KOPT-K1 (cell line): ENCODE data around the gene FAM168A.

Experiments used
- H3K27ac ChIP-seq: fragments of 200-600 bp; sonication (generic); 2 replicates; pipeline ENCODE4 v1.5.1; 2016; ENCODE audit warnings: antibody characterized with exemption, mild to moderate bottlenecking, low read depth, low read length; ENCODE audit not compliant: poor library complexity, severe bottlenecking
- H3K36me3 ChIP-seq: fragments of 200-600 bp; sonication (generic); 2 replicates; pipeline ENCODE4 v1.5.1; 2017; ENCODE audit warnings: antibody characterized with exemption, mild to moderate bottlenecking, low read length, moderate library complexity; ENCODE audit not compliant: insufficient read depth
- H3K9me3 ChIP-seq: fragments of 200-600 bp; sonication (generic); 2 replicates; pipeline ENCODE4 v1.5.1; 2017; ENCODE audit warnings: antibody characterized with exemption, low read length, mild to moderate bottlenecking; ENCODE audit not compliant: insufficient read depth, poor library complexity, severe bottlenecking

FAM168A gene

DNA sequence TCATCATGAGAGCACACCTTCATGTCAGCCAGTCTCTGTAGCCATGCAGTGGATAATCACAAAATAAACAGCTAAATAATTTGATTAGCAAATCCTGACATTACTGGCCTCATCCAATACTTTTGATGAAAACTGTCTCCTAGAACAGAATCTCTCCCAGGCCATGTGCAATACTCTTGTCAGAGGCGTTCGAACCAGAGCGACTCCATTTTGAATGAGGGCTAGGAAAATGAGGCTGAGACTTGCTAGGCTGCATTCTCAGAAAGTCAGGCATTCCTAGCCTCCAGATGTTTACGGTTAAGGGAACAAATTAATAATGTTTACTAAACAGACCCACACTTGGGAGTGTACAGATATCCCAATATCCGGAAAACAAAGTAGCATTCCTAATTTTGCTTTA lies 69.9 kb downstream of the FAM168A start:
- Histone ChIP-seq H3K27ac (peak overlapping the region; percentile 69), H3K36me3 (no peaks in the 10 kb centered on the region), H3K9me3 (no peaks in the 10 kb centered on the region)

DNA sequence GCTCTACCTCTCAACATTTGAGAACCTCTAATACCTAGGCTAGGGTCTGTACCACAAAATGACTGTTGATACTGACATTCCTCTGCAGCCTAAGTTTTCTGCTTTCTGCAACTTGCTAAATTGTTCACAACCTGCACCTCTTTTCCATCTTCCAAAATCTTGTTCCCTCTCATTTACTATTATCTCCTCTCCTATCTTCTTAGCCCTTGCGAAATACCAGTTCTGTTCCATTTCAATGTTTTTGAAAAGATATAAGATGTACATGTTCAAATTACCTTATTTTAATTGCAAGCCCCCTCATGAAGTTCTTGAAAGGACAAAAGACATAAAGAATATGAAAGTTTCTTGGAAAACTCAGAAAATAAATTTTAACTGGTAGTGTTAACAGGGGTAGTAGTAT lies 72.3 kb downstream of the FAM168A start:
- Histone ChIP-seq H3K9me3 (no peaks in the 10 kb centered on the region), H3K27ac (peak overlapping the region; percentile 69), H3K36me3 (no peaks in the 10 kb centered on the region)

DNA sequence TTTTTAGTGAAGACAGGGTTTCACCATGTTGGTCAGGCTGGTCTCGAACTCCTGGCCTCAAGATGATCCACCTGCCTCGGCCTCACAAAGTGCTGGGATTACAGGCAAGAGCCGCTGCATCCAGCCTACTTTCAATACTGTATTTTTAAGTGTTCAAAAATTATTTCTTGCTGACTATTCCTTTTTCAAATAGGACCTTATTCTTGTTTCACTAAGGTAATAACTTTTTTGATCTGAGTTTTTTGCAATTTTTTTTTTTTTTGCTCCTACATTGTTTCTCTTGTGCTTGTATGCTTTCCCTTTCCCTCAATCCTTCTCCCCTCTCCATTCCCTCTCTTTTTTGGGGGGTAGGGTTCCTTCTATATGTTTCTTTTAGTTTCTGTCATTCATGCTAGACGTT lies 73.1 kb downstream of the FAM168A start:
- Histone ChIP-seq H3K36me3 (no peaks in the 10 kb centered on the region), H3K9me3 (no peaks in the 10 kb centered on the region), H3K27ac (peak overlapping the region; percentile 69)

DNA sequence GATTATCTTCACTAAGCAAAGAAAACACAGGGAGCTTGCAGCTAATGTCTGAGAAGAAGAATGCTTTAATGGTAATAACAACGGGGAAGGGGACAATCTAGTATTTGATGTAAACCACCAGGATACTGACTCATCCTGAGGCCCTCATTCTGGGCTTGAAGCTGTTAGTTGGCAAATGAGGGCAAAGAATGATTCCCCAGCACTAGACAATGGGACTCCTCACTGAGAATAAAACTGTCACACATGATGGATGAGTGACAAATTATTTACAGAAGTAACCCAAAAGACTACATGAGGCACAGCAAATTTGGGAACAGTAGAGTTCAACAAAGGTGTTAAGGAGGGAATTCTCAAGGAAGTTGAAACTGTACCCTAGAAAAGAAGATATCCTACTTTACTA lies 76.3 kb downstream of the FAM168A start:
- H3K9me3 ChIP-seq, result no peaks in the 10 kb centered on the region
- H3K27ac ChIP-seq, result peak overlapping the region; percentile 86
- no peaks in the 10 kb centered on the region for H3K36me3 ChIP-seq

DNA sequence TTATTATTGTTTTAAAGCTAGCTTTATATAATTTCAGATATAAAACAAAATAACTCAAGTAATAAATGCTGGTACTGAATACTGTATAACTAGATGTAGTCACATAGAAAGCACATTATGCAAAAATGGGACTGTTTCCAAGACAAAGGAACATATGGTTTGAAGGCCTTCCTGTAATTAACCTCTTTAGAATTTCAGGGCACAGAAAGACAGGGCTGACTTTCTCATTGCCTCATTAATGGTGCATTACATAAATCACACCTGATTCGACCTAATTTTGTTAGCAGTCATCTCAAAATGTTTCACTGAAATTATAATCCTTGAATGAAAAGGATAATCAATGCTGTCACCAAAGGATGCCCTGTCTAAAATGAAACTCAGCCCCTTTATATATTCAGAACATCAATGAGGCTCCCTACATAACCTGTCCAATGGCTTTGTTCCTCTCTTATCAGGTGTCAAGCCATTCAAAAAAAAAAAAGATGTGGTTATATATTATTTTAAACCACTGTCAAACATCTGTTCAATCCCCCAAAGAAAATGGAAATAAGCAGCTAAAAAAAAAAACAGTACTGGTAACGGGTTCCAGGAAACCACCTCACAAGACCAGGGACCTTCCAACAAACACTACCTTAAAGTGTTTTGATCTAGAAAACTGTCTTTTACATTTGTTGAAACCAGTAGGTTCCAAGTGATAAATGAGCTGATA lies 77.4 kb downstream of the FAM168A start:
- peak overlapping the region; percentile 86 for H3K27ac ChIP-seq
- H3K36me3 ChIP-seq, result no peaks in the 10 kb centered on the region

DNA sequence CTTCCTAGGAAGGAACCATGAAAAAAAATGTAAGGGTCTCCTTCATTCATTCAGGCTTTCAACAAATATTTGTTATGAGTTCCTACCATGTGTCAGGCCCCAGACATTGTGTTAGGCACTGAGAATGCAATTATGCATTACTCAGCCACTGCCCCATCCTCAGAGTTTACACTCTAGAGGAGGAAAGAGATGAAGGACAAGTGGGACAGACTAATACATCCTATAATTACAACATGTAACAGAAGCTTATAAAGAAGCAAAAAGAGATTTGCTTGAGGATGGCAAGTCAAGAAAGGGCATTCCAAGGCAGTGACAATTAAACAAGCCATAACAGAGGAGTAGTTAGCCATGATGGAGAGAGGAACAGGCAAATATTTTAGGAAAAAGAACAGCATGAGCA lies 78.6 kb downstream of the FAM168A start:
- H3K9me3 ChIP-seq, result no peaks in the 10 kb centered on the region
- H3K36me3 ChIP-seq, result no peaks in the 10 kb centered on the region
- peak overlapping the region; percentile 86 for H3K27ac ChIP-seq

More for the DNA sequence above, 77.4 kb downstream of the FAM168A start:
- H3K9me3 ChIP-seq, result no peaks in the 10 kb centered on the region

DNA sequence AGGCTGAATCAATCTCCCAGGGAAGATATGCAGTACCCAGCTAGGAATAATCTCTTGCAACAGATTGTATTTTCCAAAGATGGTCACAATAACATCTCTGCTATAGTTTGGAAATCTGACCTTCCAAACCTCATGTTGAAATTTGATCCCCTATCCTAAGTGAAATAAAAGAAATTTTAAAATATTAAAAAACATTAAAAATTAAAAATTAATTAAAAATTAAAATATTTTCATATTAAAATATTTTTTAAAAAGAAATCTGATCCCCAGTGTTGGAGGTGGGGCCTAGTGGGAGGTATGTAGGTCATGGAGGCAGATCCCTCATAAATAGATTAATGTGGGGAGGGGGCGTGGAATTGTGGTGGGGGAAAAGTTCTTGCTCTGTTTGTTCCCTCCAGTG lies 79.7 kb downstream of the FAM168A start:
- H3K27ac ChIP-seq, result no peak overlapping the region
- H3K9me3 ChIP-seq, result no peaks in the 10 kb centered on the region
- H3K36me3 ChIP-seq, result no peaks in the 10 kb centered on the region

DNA sequence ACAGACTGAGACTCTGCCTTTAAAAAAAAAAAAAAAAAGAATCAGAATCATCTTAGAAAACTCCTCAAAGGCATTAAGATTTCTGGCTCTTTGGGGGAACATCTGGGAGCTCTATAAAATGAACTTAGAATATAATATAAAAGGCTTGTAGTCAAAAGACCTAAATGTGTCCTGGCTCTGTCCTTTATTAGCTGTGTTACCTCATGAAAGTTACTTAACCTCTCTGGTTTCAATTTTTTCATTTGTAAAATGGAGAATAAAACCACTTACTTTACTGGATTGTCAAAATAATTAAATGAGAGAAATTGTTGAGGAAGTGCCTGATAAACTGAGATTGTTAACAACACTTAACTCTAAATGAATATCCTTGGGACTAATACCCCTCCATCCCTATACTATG lies 81.8 kb downstream of the FAM168A start:
- no peak overlapping the region for H3K27ac ChIP-seq
- no peaks in the 10 kb centered on the region for H3K36me3 ChIP-seq
- H3K9me3 ChIP-seq, result no peaks in the 10 kb centered on the region

DNA sequence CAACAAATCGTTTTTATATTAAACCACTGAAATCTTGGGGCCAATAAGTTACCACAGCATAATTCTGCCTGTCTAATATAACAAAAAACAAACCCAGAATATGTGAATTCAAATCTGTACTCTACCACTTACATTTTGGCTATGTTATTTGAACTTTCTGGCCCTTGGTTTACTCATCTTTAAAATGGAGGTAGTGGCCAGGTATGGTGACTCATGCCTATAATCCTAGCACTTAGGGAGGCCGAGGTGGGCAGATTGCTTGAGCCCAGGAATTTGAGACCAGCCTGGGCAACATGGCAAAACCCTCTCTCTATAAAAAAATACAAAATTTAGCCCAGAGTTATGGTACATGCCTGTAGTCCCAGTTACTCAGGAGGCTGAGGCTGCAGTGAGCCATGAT lies 84.2 kb downstream of the FAM168A start:
- Histone ChIP-seq H3K9me3 (peaks cover 7% of the 10 kb centered on the region), H3K36me3 (no peaks in the 10 kb centered on the region), H3K27ac (no peak overlapping the region)

DNA sequence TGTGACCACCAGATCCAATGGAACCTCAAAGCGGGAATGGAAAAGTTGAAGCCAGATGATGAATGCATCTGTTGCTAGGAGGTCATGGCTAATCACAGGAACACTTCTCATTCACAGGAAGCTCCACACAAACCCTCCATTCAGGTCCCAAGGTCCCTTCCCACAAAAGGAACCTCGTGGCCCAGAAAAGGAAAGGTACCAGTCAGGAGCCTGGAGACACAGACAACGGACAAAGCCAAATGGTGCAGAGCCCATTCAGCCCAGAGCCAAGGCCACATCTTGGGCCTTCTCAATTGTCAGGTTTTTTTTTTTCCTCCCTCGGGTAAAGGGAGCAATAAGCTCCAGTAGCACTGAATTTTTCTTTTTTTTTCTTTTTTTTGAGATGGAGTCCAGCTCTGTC lies 87.0 kb downstream of the FAM168A start:
- Histone ChIP-seq H3K9me3 (peaks cover 12% of the 10 kb centered on the region), H3K27ac (no peak overlapping the region), H3K36me3 (no peaks in the 10 kb centered on the region)

DNA sequence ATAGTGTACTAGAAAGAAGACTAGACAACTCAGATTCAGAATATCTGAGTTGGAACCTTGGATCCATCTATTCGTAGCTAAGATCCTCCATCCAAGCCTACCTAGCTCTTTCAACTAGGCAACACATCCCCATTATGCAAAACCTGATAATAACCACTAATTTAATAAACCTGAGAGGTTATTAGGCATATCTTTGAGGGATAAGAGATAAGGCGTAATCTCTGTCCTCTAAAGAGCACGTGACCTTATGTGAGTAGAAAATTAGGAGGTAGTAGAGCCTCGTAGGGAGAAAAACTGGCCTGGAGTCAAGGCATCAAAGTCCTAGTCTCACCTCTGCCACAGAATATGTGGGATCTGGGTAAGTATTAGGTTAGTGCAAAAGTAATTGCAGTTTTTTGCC lies 87.8 kb downstream of the FAM168A start:
- no peaks in the 10 kb centered on the region for H3K36me3 ChIP-seq
- peaks cover 12% of the 10 kb centered on the region for H3K9me3 ChIP-seq
- H3K27ac ChIP-seq, result no peak overlapping the region

DNA sequence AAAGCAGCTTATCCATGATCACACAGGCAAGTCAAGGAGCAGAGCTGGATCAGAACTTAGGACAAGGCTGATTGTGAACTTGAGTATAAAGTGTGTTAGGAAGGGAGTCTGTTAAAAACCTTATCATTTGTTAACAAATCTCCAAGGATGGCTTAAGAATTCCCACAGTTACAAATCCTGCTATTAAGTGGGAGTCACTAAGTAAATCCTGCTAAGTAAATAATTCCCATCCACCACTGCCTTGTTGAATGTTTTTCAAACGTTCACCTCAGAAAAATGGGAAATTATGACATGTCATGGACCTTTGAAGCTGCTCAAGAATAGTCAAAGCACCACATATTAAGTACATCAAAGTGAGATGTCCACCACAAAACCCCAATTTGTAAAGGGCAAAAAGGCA lies 88.7 kb downstream of the FAM168A start:
- Histone ChIP-seq H3K36me3 (no peaks in the 10 kb centered on the region), H3K9me3 (peaks cover 12% of the 10 kb centered on the region), H3K27ac (no peak overlapping the region)

DNA sequence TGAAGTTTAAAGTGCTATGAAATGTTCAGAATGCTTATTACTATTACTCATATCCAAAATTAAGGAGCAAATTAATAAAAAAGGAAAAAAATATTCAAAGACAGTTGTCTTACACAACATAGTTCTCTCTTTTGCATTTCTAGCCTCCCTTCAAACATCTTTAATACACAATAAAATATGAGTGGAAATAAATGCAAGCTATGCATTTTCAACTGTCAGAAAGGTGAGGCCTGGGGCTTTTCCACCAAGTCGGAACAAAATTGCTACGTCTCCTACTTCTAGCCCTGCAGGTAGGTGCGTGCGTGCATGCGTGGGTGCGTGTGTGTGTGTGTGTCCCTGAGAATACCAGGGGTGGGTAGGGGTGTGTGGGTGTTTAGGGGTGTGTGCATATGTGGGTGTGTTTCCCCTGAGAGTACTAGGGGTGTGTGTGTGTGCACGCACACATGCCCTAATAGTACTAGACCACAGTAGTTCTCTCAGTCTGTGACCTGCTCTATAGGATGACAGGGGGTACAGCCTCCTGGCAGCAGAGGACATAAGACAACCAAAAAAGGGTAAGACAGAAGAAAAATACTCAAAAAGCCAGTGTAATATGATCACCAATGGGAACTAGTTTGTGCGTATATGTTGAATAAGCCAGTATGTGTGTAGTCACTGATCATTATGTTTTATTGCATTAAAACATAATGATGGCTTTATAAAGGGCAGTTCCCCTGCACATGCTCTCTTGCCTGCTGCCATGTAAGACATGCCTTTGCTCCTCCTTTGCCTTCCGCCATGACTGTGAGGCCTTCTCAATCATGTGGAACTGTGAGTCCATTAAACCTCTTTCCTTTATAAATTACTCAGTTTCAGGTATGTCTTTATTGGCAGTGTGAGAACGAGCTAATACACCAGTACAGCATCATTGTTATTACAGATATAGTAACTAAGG lies 89.4 kb downstream of the FAM168A start:
- Histone ChIP-seq H3K9me3 (peaks cover 19% of the 10 kb centered on the region), H3K27ac (no peak overlapping the region), H3K36me3 (no peaks in the 10 kb centered on the region)

DNA sequence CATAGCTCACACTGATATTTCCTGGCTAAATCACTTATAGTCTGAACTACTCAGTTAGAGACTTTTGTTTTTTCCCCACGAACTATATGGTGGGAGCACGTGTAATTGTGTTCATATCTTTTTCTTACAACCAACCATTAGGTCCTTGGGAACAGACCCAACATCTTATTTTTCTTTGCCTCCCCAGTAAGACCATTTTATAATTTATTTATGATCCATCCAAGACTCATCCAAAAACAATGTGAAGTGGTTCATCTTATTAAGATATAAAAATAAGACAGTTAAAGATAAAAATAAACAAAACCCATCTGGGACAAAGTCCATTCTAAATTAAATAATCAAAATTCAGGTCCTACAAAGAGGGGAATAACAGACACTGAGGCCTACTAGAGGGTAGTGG lies 90.8 kb downstream of the FAM168A start:
- H3K36me3 ChIP-seq, result no peaks in the 10 kb centered on the region
- peaks cover 27% of the 10 kb centered on the region for H3K9me3 ChIP-seq
- no peak overlapping the region for H3K27ac ChIP-seq

DNA sequence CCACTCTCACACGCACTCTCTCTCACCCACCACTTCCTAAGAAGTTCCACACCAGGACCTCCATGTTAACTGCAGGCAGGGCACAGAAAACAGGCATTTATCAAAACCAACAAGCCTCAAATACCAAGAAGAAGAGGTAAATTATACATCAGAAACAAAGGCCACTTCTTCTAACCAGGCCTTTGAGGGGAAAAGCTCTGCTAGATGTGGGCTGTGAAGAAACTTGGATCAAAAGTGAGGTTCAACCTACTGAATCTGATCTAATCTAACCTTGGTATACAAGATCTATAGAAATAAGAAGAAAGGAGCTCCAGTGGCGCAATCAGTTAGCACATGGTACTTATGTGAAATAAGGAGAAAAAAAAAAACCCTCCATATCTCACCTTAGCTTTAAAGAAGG lies 91.9 kb downstream of the FAM168A start:
- H3K36me3 ChIP-seq, result no peaks in the 10 kb centered on the region

More for the DNA sequence above, 91.9 kb downstream of the FAM168A start:
- Histone ChIP-seq H3K27ac (no peak overlapping the region), H3K9me3 (peaks cover 36% of the 10 kb centered on the region)
